Gastroesophageal sphincter (tissue), 3 donors: ENCODE data around the gene MIA2.

ENCODE experiments used
- CTCF ChIP-seq, 4 experiments: fragments of 200-600 bp in 2 of 4; fragments of 450-650 bp in 2 of 4; sonication (generic) in 1 of 4; IDR thresholded peaks; one replicate each; pipeline ENCODE4 v1.5.1; 2017 to 2019; ENCODE audit warnings: antibody characterized with exemption in 4 of 4, mild to moderate bottlenecking in 2 of 4, moderate library complexity in 2 of 4
- EP300 ChIP-seq: sonication (generic); formaldehyde crosslinking; IDR thresholded peaks from one replicate; pipeline ENCODE4 v1.6.1; 2017; ENCODE audit warnings: antibody characterized with exemption, mild to moderate bottlenecking
- POLR2AphosphoS5 ChIP-seq: sonication (generic); formaldehyde crosslinking; IDR thresholded peaks from one replicate; pipeline ENCODE4 v1.6.1; 2017; ENCODE audit warnings: antibody characterized with exemption

- no peak for TF ChIP-seq CTCF (IDR thresholded peaks at IDR 0.05)
- peak; percentile 82 for TF ChIP-seq POLR2AphosphoS5
- no peak for TF ChIP-seq EP300
These were observed 33.3 kb downstream of the MIA2 start for GRCh38 chr14:39266871-39267607.
